T-helper 9 cell (primary cell): ENCODE results near the gene FAM120AOS.

ENCODE experiments used
- DNase-seq: peaks from one replicate; pipeline ENCODE4 v3.0.0-alpha.2; 2020
- total RNA-seq, 2 donors: gene quantifications; one replicate each; lab custom pipeline; 2026; lab: John Stamatoyannopoulos, UW

Gene FAM120AOS
- total RNA-seq, result 61.2 to 71.0 reads per million in 2 donors

DNA sequence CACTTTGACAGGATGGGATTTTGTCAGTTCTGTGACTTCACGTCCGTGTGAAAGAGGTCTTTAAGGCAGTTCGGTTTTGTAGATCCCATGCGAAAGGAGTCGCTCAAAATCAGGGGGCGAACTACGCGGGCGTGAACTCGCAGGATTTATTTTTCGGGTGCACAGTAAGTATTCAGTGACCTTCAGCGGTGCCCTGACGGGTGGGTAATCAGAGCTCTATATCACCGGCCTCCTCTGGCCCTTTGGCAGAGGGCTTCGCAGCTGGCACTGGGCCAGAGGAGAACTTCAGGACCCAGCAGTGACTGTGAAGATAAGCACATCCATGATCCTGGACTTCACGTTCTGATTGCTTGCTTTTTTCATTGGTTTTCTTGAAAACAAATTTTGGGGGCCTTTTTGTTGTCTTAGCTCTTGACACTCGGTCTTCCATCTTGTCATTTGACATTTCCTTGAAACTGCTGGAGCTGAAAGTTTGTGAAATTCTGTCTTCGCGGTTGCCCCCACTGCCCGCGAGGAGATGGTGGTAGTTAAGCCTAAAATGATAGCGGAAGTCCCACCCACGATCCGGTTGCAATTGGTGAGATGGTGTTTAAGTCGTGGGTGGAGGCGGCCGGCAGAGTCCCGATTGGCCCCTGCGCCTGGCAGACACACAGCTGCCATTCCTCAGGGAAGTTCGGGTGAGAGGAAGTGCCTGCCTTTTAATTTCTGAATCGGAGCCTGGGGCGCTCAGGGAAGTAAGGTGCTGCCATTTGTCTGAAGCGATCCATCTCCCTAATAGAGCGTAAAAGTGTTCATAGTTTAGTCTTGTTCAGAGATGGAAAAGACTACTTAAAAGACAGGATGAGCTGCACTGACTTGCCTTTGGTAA is at the start of gene FAM120AOS:
Gene FAM120AOS, minus strand, starts transcription at position 535 of the 868 bp plus-strand sequence. CDS start 872 bp downstream, outside the sequence.
- DNase-seq, result peak; percentile 77

DNA sequence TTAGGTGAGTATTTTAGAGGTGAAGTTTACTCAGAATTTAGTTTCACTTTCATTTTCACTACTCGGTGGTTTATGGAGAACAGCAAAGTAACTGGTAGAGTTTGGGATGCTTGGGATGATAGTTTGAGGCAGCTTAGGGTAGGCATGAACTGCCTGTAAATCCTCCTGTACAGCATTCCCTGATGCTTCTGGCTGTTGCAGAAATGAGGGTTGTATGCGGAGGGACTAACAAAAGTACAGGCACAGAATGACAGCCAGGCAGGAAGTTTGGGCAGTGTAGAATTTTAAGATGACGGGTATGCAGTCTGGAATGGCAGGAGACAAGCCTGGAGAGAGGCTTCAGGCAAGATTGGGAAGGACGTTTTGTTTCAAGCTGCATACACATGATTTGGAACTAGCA is 48.0 kb upstream of the FAM120AOS start:
- DNase-seq, result no peak

DNA sequence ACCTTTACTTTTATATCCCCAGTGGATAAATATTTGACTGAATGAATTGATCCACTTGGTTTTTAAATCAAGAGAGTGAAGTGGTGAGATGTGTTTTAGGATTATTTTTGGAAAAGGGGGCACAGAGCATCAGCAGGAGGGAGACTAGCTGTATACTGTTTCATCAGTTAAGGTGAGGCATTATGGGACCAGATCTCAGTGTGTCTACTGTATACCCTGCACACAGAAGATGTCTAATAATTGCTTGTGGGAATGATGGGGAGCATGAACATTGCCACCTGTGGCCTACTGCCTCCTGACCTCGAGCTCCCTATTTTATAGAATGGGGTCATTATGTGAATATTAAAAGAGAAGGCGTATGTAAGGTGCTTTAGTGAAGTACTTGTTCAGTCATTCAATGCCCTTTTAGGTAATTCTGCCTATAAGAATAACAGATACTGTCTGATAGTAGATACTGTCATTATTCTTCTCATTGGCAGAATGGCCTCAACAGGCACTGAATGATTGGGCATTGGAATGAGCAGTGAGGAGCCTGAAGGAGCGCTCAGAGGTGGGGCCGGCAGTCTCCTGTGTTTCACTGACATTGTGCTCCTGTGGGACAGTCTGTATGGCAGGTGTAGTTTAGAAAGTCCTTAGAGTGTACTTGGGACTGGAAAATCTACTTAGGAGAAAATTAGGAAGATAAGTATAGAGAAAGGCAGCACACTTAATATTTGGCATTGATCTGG is 47.4 kb upstream of the FAM120AOS start:
- DNase-seq, result no peak

DNA sequence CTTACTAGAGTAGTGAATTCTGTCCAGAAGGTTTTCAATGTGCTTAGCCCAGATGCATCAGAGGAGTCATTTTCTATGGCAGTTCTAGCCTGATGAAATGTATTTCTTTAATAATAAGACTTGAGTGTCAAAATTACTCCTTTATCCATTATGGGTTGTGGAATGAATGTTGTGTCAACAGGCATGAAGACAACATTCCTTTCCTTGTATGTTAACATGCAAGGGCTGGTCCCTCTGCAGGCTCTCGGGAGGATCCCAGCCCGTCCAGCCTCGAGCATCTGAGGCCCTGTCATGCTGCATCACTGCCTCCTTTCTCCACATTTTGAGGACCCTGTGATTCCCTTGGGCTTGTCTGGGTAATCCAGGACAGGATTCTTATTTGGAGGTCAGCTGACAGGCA is 42.9 kb upstream of the FAM120AOS start:
- no peak for DNase-seq

- no peak for DNase-seq
These were observed 40.6 kb upstream of the FAM120AOS start for GRCh38 chr9:93493949-93494348.

DNA sequence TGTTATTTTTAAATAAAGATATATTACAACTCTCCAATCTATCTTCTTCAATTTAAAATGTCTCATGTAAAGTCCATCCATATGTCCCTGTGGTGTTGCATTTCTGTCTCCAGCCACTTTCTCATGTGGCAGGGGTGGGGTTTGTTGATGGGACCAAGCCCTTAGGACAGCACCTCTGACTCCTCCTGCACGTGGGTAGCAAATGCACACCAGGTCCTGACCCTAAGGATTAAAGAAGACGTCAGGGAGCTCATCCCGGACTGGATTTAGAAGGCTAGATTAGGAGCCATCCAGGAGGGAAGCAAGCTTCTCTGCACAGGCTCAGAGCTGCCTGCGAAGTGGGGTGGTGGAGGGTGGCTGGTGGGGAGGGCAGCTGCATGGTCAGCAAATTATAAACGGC is 38.9 kb upstream of the FAM120AOS start:
- no peak for DNase-seq

- no peak for DNase-seq
These were observed 38.3 kb upstream of the FAM120AOS start for GRCh38 chr9:93491593-93492232.

DNA sequence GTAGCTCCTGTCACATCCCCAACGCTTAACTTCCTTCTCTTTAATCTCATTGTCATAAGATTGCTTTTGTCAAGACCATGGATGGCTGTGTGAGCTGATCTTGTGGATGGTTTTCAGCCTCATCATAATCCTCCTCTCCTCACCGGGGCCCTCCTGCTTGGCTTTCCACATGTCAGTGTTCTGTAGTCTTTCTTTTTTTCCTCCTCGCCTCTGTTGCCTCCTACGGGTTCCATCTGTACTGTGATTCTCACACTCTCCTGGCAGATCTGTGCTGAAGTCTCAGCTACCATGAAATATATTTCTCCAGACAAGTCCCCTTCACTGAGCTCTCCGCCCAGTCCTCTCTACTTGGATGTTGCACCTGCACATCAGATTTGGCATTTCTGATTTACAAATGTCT is 34.9 kb upstream of the FAM120AOS start:
- no peak for DNase-seq

DNA sequence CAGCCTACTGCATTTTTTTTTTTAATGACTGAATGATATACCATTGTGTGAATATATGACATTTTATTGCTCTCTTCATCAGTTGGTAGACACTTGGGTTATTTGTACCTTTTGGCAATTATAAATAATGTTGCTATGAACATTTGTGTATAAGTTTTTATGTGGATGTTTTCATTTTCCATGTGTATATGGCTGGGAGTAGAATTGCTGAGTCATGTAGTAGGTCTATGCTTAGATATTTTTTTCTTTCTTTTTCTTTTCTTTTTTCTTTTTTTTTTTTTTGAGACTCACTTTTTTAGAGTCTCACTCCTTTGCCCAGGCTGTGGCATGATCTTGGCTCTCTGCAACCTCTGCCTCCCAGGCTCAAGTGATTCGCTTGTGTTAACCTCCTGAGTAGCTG is 32.9 kb upstream of the FAM120AOS start:
- no peak for DNase-seq

- no peak for DNase-seq
These were observed 30.1 kb upstream of the FAM120AOS start for GRCh38 chr9:93483497-93483896.

GRCh38 chr9:93480728-93481324 is 27.4 kb upstream of the FAM120AOS start:
- no peak for DNase-seq

GRCh38 chr9:93480262-93480661 is 26.9 kb upstream of the FAM120AOS start:
- no peak for DNase-seq

- DNase-seq, result no peak
These were observed 26.3 kb upstream of the FAM120AOS start for GRCh38 chr9:93479726-93480125.

DNA sequence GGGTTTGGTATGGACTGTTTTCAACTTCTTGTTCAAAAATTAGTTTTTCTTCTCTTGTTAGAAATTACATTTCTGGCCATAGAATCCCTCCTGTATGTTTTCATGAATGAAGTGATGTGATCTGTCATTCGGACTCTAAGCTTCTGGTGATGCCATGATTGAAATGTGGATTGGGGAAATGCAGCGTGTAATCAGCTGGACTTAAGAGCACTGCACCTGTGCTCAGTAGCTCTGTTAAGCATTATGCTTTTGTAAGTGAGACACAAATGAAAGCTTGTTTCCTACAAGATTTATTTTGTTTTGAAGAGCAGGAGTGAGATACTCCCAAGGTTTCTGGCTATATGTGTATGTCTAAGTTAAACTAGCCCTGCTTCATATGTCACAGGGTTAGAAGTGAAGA is 24.0 kb upstream of the FAM120AOS start:
- DNase-seq, result no peak

DNA sequence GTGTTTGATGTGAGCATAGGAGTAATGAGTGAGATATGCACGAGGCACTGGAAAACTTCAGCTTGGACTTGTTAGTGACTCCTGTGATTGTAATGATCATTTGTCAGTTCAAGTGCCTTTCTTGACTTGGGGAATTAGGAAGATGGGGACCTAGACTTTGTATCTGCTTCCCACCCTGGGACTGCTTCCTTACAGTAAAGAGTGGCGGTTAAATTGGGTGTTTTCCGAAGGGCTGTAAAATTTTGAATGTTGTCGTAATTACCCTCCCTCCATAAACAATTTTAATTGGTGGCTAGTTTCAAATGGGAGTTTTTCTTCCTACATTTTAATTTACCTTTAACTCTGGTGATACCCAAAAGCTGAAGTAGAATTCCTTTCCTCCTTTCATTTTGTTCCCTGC is 23.5 kb upstream of the FAM120AOS start:
- no peak for DNase-seq

DNA sequence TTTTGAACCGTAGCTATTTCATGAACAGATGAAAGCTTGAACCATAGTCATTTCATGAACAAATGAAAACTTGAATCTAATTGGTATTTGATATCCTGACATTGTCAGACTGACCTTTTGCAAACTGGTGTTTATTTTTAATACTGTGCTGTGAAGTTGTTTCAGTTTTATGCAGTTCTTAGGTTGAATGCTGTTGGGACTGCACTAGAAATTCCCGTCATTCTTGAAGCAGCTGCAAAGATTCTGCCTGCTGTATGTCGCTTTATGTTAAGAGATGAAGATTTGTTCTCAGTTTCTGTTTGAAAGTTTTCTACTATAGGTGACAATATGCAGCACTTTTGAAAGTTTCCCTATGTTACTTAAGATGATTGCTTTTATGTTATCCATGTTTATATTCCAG is 22.5 kb upstream of the FAM120AOS start:
- DNase-seq, result no peak

- no peak for DNase-seq
These were observed 21.7 kb upstream of the FAM120AOS start for GRCh38 chr9:93475108-93475507.

GRCh38 chr9:93473411-93473810 is 20.0 kb upstream of the FAM120AOS start:
- DNase-seq, result no peak

GRCh38 chr9:93471124-93471523 is 17.7 kb upstream of the FAM120AOS start:
- DNase-seq, result no peak

- DNase-seq, result no peak
These were observed 17.0 kb upstream of the FAM120AOS start for GRCh38 chr9:93470391-93470790.

DNA sequence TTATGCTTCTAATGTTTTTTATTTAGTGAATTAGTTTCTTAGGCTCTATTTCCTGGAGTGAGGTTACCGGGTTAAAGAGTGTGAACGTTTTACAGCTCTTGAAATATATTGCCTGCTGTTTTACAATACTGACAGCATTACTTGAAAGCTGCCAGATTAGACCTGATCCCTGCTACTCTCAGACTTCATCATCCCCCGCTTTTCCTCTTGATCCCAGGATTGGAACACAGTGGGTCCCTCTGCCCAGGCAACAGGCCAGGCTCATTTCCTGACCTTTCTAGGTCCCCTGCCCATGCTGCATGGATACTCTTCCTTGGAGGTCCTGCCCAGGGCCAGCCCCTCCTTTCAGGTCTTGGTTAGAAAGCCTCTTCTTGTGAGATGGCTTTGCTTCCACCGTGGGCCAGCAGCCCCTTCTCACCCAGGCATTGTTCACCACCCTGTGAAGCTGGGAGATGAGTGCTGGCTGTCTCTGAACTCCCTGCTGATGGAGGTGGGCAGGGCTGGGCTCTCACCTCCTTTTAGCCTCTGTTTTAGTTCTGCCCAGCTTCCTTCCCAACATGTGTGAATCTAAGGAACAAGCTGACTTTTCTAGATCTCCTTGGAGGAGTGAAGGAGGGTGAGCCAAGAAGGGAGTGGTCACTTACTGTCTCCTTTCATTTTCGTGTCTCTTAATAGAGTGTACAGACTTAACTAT is 15.5 kb upstream of the FAM120AOS start:
- no peak for DNase-seq

DNA sequence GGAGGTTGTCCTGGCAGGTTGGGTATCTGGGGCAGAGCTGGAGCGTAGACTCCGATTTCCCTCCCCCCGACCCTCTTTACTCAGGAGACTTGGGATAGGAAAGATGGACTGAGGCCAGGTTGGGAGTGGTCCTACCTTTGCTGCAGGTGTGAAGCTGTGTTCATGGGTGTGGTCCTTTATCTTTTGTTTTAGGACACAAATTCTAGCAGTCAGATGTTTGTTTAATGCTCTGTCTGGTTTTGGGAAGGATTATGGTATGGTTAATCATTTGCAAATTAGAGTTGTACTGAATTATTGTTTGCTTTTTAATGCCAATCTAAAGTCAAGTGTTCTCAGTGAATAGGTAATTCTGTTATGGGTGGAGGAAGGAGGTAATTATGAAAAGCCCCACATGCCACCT is 14.1 kb upstream of the FAM120AOS start:
- no peak for DNase-seq

- DNase-seq, result no peak
These were observed 13.7 kb upstream of the FAM120AOS start for GRCh38 chr9:93467062-93467416.
